Peyer's patch (tissue), 4 donors: ENCODE results near the gene ADAMTS16.

ENCODE experiments used
- POLR2A ChIP-seq, 2 donors: fragments of 450-650 bp; IDR thresholded peaks; one replicate each; pipeline ENCODE4 v1.5.1; 2017; ENCODE audit warnings: antibody characterized with exemption in 2 of 2, mild to moderate bottlenecking in 2 of 2, moderate library complexity in 2 of 2
- TF ChIP-seq, protein P1 (sequence below), 6 experiments: fragments of 450-650 bp in 4 of 6; fragments of 200-600 bp in 2 of 6; sonication (generic) in 1 of 6; IDR thresholded peaks; one replicate each; pipeline ENCODE4 v1.5.1; 2017 to 2019; ENCODE audit warnings: antibody characterized with exemption in 6 of 6, mild to moderate bottlenecking in 3 of 6, moderate library complexity in 1 of 6

DNA sequence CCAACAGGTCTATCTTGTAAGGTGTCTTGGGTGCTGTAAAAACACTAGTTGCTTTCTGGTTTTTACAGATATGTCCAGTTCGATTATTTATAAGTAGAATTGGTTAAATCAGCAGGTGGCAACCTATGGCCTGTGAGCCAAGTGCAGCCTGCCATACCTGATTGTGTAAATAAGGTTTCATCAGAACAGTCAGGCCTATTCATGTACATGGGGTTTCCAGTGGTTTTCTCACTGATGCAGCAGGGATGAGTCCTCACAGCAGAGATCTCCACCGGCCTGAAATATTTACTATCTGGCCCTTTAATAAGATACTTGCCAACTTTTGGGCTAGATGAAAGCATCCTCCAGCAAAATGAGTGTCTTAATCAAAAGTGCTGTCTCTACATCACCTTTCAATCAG is 149.4 kb downstream of the ADAMTS16 start:
- TF ChIP-seq, protein P1, sequence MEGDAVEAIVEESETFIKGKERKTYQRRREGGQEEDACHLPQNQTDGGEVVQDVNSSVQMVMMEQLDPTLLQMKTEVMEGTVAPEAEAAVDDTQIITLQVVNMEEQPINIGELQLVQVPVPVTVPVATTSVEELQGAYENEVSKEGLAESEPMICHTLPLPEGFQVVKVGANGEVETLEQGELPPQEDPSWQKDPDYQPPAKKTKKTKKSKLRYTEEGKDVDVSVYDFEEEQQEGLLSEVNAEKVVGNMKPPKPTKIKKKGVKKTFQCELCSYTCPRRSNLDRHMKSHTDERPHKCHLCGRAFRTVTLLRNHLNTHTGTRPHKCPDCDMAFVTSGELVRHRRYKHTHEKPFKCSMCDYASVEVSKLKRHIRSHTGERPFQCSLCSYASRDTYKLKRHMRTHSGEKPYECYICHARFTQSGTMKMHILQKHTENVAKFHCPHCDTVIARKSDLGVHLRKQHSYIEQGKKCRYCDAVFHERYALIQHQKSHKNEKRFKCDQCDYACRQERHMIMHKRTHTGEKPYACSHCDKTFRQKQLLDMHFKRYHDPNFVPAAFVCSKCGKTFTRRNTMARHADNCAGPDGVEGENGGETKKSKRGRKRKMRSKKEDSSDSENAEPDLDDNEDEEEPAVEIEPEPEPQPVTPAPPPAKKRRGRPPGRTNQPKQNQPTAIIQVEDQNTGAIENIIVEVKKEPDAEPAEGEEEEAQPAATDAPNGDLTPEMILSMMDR (IDR thresholded peaks at IDR 0.05), result no peak
- no peak for TF ChIP-seq POLR2A (IDR thresholded peaks at IDR 0.05)
